Measurements from ENCODE around the gene ANKS1A. TPM values are rescaled to one million over a fixed set of nuclear protein-coding genes. Genes with fewer than 3 reads are reported as not detected.
"Not testable (repeated sequence)": the region's sequence is repeated elsewhere in the genome, so short reads cannot be mapped to it uniquely, and the experiment has no call there.

ANKS1A gene
- total and polyA plus RNA-seq, 5 donors from 2014 or later, result 1.4 to 10.6 (median 1.5) TPM

DNA sequence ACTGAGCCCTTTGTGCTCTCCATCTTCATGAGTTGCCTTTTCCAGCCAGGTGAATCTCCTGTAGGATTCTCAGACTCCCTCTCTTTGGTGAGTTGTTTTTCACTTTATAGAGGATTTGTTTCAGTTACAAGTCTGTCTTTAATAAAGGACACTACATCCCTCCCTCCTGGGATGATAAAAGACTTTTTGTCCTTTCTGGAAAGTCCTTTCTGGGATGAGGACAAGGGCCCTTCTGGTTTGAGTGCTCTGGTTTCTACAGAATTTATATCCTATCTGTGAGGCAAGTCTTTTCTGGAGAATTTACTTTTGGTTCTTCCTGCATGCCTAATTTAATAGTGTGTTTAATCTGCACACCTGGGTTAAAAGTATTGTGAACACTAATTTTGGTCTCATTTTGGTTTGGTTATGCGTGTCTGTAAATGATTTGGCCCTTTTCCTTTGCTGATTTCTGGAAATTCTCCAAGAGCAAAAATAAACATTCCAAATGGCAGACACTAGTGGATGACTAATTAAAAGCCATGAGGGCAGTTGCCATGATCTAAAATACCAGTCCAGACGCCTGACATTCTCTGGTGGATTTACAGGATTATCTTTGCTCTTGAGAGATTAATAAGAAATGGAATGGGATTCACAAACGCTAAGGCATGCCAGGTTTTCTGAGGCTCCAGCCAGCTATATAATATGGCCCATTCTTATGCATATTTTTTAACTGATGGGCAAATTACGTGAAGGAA is 207.2 kb downstream of the ANKS1A start:
- no peaks in the 10 kb centered on the region for H3K9me3 ChIP-seq (ENCODE audit: control insufficient read depth in 2 of 2, low read length in 2 of 2)
- H3K36me3 Mint-ChIP-seq, result peaks cover 4% of the 10 kb centered on the region
- no peak for DNase-seq
- H3K27me3 ChIP-seq (ENCODE audit: control insufficient read depth, insufficient read depth, low read length), result no peaks in the 10 kb centered on the region
- H3K4me3 ChIP-seq (ENCODE audit: low read depth, low read length), result no peak overlapping the region
- no peak overlapping the region for H3K27ac ChIP-seq (ENCODE audit: insufficient read depth, low read length, poor library complexity, severe bottlenecking)
- ATAC-seq (ENCODE audit: low read depth in 2 of 2), result no peak
- H3K4me3 Mint-ChIP-seq, result no peak overlapping the region
- no peaks in the 10 kb centered on the region for H3K4me1 ChIP-seq (ENCODE audit: control insufficient read depth, insufficient read depth, low read length, poor library complexity, severe bottlenecking)
- H3K9me3 Mint-ChIP-seq, result no peaks in the 10 kb centered on the region
- H3K4me1 Mint-ChIP-seq, result peaks cover 0 to 4% (median 0%) of the 10 kb centered on the region in 4 donors
- no peak overlapping the region for H3K27ac Mint-ChIP-seq
- H3K36me3 ChIP-seq (ENCODE audit: control insufficient read depth, insufficient read depth, low read length), result no peaks in the 10 kb centered on the region
- H3K27me3 Mint-ChIP-seq, result peaks cover 11% of the 10 kb centered on the region

DNA sequence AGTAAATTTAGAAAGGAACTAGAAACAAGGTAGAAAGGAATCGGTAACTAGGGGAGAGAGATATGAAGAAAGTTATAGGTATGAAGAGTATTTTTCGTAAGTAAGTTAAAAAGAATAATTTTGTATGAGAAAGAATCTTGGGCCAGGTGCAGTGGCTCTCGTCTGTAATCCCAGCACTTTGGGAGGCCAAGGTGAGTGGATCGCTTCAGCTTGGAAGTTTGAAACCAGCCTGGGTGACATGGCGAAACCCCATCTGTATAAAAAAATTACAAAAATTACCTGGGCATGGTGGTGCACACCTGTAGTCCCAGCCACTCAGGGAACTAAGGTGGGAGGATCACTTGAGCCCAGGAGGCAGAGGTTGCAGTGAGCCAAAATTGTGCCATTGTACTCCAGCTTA is 210.1 kb downstream of the ANKS1A start:
- Mint-ChIP-seq H3K27me3 (peaks cover 10% of the 10 kb centered on the region), H3K4me3 (no peak overlapping the region), H3K36me3 (no peaks in the 10 kb centered on the region), H3K9me3 (no peaks in the 10 kb centered on the region), H3K27ac (no peak overlapping the region), H3K4me1 (peaks cover 0 to 4% (median 0%) of the 10 kb centered on the region in 4 donors)
- H3K9me3 ChIP-seq (ENCODE audit: control insufficient read depth in 2 of 2, low read length in 2 of 2), result no peaks in the 10 kb centered on the region
- DNase-seq, result no peak
- H3K27me3 ChIP-seq (ENCODE audit: control insufficient read depth, insufficient read depth, low read length), result no peaks in the 10 kb centered on the region
- H3K4me3 ChIP-seq (ENCODE audit: low read depth, low read length), result no peak overlapping the region
- H3K27ac ChIP-seq (ENCODE audit: insufficient read depth, low read length, poor library complexity, severe bottlenecking), result no peak overlapping the region
- ATAC-seq (ENCODE audit: low read depth in 2 of 2), result no peak
- no peaks in the 10 kb centered on the region for H3K4me1 ChIP-seq (ENCODE audit: control insufficient read depth, insufficient read depth, low read length, poor library complexity, severe bottlenecking)
- H3K36me3 ChIP-seq (ENCODE audit: control insufficient read depth, insufficient read depth, low read length), result no peaks in the 10 kb centered on the region

DNA sequence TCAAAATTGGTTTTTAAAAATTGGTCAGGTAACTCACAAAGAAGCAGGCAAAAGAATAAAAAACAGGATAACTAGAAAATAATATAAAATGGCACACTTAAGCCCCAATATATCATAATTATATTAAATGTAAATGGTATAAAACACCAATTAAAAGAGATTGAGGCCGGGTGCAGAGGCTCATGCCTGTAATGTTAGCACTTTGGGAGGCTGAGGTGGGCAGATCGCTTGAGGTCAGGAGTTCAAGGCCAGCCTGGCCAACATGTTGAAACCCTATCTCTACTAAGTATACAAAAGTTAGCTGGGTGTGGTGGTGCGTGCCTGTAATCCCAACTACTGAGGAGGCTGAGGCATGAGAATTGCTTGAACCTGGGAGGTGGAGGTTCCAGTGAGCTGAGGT is 216.0 kb downstream of the ANKS1A start:
- Histone ChIP-seq H3K9me3 (ENCODE audit: control insufficient read depth in 2 of 2, low read length in 2 of 2) (no peaks in the 10 kb centered on the region), H3K36me3 (ENCODE audit: control insufficient read depth, insufficient read depth, low read length) (no peaks in the 10 kb centered on the region)
- H3K36me3 Mint-ChIP-seq, result peaks cover 4% of the 10 kb centered on the region

DNA sequence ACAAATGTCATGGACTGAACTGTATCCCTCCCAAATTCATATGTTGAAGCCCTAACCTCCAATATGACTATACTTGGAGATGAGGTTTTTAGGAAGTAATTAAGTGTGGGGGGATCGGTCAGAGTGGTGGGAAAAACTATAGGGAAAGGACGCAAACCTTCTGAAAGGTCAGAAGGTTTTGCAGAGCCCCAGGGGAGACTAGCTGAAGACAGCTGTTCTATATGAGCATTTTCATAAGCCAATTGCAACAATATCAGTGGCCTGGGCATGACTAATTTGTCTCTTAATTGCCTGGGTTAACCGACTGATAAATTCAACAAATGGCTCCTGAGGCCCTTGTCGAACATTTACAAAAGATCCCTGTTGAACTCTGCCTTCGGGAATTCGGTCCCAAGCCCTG is 217.0 kb downstream of the ANKS1A start:
- DNase-seq; ATAC-seq (ENCODE audit: low read depth in 2 of 2); H3K36me3 Mint-ChIP-seq; H3K4me1 ChIP-seq (ENCODE audit: control insufficient read depth, insufficient read depth, low read length, poor library complexity, severe bottlenecking); H3K4me3 ChIP-seq (ENCODE audit: low read depth, low read length); H3K27ac ChIP-seq (ENCODE audit: insufficient read depth, low read length, poor library complexity, severe bottlenecking); H3K36me3 ChIP-seq (ENCODE audit: control insufficient read depth, insufficient read depth, low read length); H3K27me3 ChIP-seq (ENCODE audit: control insufficient read depth, insufficient read depth, low read length); H3K4me3 Mint-ChIP-seq; H3K9me3 ChIP-seq (ENCODE audit: control insufficient read depth in 2 of 2, low read length in 2 of 2); H3K27ac Mint-ChIP-seq; H3K9me3 Mint-ChIP-seq; H3K27me3 Mint-ChIP-seq: not testable (repeated sequence)
- H3K4me1 Mint-ChIP-seq, result peaks cover 3 to 13% (median 8%) of the 10 kb centered on the region in 4 donors

More for the DNA sequence above, 216.0 kb downstream of the ANKS1A start:
- Mint-ChIP-seq H3K4me1 (peaks cover 3 to 13% (median 8%) of the 10 kb centered on the region in 4 donors), H3K9me3 (peaks cover 0 to 4% (median 0%) of the 10 kb centered on the region in 7 donors), H3K27ac (no peak overlapping the region), H3K4me3 (no peak overlapping the region), H3K27me3 (no peaks in the 10 kb centered on the region)
- no peak overlapping the region for H3K4me3 ChIP-seq (ENCODE audit: low read depth, low read length)
- no peaks in the 10 kb centered on the region for H3K27me3 ChIP-seq (ENCODE audit: control insufficient read depth, insufficient read depth, low read length)
- H3K4me1 ChIP-seq (ENCODE audit: control insufficient read depth, insufficient read depth, low read length, poor library complexity, severe bottlenecking), result peaks cover 4% of the 10 kb centered on the region
- no peak for DNase-seq
- no peak for ATAC-seq (ENCODE audit: low read depth in 2 of 2)
- H3K27ac ChIP-seq (ENCODE audit: insufficient read depth, low read length, poor library complexity, severe bottlenecking), result no peak overlapping the region

DNA sequence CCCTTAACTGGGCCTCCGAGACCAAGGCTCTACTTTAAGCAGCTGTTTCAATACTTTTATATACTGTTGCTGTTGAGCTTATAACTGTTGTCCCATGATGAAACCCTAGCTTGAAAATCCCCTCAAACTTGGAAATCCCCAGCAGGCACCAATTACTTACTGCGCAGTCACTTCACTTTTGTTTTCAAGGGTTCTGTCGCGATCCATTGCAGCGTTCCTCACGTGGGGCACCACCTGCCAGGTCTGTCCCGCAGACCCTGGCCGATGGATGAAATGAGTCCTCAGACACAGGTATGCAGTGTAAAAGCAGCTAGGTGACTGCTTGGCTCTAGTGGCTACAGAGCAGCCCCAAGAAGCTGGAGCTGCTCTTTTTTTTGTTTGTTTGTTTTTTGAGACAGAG is 218.2 kb downstream of the ANKS1A start:
- not testable (repeated sequence) for H3K27ac ChIP-seq (ENCODE audit: insufficient read depth, low read length, poor library complexity, severe bottlenecking)
- H3K27ac Mint-ChIP-seq, result peak overlapping the region in 1 of 3 donors; percentile 64
- peak in 2 of 3 donors; percentile 8 to 31 for DNase-seq

DNA sequence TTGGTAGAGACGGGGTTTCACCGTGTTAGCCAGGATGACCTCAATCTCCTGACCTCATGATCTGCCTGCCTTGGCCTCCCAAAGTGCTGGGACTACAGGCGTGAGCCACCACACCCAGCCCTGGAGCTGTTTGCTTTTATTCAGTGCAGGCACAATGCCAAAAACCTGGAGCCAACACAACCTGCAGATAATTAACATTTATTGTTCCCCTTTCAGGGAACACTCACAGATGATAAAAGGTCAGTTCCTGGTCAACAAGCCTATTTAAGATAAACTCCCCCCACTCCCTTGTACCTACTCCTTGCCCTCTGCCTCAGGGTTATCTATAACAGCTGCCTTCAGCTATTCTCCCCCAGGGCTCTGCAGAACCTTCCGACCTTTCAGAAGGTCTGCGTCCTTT is 218.7 kb downstream of the ANKS1A start:
- not testable (repeated sequence) for H3K36me3 ChIP-seq (ENCODE audit: control insufficient read depth, insufficient read depth, low read length); DNase-seq; H3K4me3 ChIP-seq (ENCODE audit: low read depth, low read length); ATAC-seq (ENCODE audit: low read depth in 2 of 2); H3K4me1 ChIP-seq (ENCODE audit: control insufficient read depth, insufficient read depth, low read length, poor library complexity, severe bottlenecking); H3K27me3 Mint-ChIP-seq; H3K27ac ChIP-seq (ENCODE audit: insufficient read depth, low read length, poor library complexity, severe bottlenecking); H3K36me3 Mint-ChIP-seq; H3K9me3 Mint-ChIP-seq; H3K27me3 ChIP-seq (ENCODE audit: control insufficient read depth, insufficient read depth, low read length); H3K9me3 ChIP-seq (ENCODE audit: control insufficient read depth in 2 of 2, low read length in 2 of 2)
- Mint-ChIP-seq H3K4me1 (peaks cover 3 to 13% (median 8%) of the 10 kb centered on the region in 4 donors), H3K27ac (peak overlapping the region in 1 of 3 donors; percentile 64), H3K4me3 (peak overlapping the region in 2 of 4 donors; percentile 12 to 62)

More for the DNA sequence above, 218.2 kb downstream of the ANKS1A start:
- not testable (repeated sequence) for H3K36me3 Mint-ChIP-seq; H3K27me3 ChIP-seq (ENCODE audit: control insufficient read depth, insufficient read depth, low read length); H3K9me3 ChIP-seq (ENCODE audit: control insufficient read depth in 2 of 2, low read length in 2 of 2); H3K9me3 Mint-ChIP-seq; ATAC-seq (ENCODE audit: low read depth in 2 of 2); H3K27me3 Mint-ChIP-seq; H3K4me1 ChIP-seq (ENCODE audit: control insufficient read depth, insufficient read depth, low read length, poor library complexity, severe bottlenecking); H3K36me3 ChIP-seq (ENCODE audit: control insufficient read depth, insufficient read depth, low read length)
- Mint-ChIP-seq H3K4me3 (peak overlapping the region; percentile 18 to 75 (median 42)), H3K4me1 (peaks cover 3 to 13% (median 8%) of the 10 kb centered on the region in 4 donors)
- peak overlapping the region; percentile 19 for H3K4me3 ChIP-seq (ENCODE audit: low read depth, low read length)

DNA sequence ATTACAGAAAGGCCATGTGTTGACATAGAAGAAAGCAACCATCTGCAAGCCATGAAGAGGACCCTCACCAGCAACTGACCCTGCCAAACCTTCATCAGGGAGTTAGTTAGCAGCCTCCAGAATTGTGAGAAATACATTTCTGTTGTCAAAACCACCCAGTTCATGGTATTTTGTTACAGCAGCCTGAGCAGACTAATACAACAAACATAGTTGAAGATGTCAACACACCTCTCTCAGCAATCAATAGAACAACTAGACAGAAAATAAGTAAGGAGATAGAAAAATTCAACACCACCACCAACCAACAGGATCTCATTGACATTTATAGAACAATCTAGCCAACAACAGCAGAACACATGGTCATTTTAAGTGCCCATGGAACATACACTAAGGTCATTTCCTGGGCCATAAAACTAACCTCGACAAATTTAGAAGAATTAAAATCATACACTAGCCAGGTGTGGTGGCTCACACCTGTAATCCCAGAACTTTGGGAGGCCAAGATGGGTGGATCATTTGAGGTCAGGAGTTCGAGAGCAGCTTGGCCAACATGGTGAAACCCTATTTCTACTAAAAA is 219.3 kb downstream of the ANKS1A start:
- Mint-ChIP-seq H3K4me3 (peak overlapping the region in 2 of 4 donors; percentile 12 to 62), H3K27me3 (peaks cover 7% of the 10 kb centered on the region), H3K4me1 (peaks cover 3 to 13% (median 8%) of the 10 kb centered on the region in 4 donors), H3K36me3 (peaks cover 4% of the 10 kb centered on the region), H3K27ac (peak overlapping the region in 1 of 3 donors; percentile 64), H3K9me3 (peaks cover 0 to 4% (median 0%) of the 10 kb centered on the region in 7 donors)
- no peak overlapping the region for H3K4me3 ChIP-seq (ENCODE audit: low read depth, low read length)
- DNase-seq, result no peak
- no peaks in the 10 kb centered on the region for H3K36me3 ChIP-seq (ENCODE audit: control insufficient read depth, insufficient read depth, low read length)
- H3K4me1 ChIP-seq (ENCODE audit: control insufficient read depth, insufficient read depth, low read length, poor library complexity, severe bottlenecking), result peaks cover 4% of the 10 kb centered on the region
- peaks cover 0 to 5% of the 10 kb centered on the region in 2 experiments for H3K9me3 ChIP-seq (ENCODE audit: control insufficient read depth in 2 of 2, low read length in 2 of 2)
- no peak overlapping the region for H3K27ac ChIP-seq (ENCODE audit: insufficient read depth, low read length, poor library complexity, severe bottlenecking)
- no peak for ATAC-seq (ENCODE audit: low read depth in 2 of 2)
- H3K27me3 ChIP-seq (ENCODE audit: control insufficient read depth, insufficient read depth, low read length), result no peaks in the 10 kb centered on the region
